Iris pigment epithelial cell (primary cell): Measurements from ENCODE around the gene RNF227.

ENCODE experiments used
- DNase-seq: peaks from one replicate; pipeline ENCODE4 v3.0.0-alpha.2; 2011; ENCODE audit warnings: low read depth

Gene RNF227

DNA sequence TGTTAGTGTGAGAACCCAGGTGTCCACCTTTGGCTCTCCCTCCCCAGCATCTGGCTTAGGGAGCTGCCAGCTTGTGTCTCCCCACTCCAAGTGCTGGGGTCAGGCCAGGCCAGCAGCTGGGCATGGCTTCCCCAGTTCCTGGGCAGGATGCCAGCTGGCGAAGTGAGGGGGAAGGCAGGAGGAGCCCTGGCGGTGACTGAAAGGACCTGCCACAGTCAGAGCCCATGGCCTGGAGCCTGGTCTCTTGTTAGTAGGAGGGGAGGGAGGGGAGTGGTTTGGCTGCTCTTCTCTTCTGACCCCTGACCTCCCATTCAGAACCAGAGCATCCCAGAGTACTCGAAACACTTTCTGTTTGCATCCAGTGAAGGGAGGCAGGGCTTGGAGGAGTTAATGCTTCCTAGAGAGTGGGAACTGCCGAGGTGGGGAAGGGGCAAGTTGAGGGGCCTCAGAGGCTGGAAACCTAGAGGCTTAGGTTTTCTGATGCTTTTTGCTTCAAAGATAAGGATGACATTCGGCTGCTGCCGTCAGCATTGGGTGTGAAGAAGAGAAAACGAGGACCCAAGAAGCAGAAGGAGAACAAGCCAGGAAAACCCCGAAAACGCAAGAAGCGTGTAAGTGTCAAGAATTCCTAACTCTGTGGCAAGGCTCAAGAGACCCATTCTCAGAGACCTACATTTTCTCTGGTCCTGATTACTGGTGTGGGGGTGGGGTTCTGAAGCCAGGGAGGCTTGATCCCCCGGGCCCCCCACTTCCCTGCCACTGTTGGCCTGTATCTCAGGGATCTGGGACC lies 26.7 kb downstream of the RNF227 start:
- peak; percentile 79 for DNase-seq

GRCh38 chr17:7888184-7888920 lies 27.7 kb downstream of the RNF227 start, which contains the start of gene CHD3:
TSS of gene CHD3 (plus strand) at chr17:7888789. CDS start at chr17:7889001, 212 bp downstream.
- DNase-seq = peak; percentile 46

- DNase-seq = peak; percentile 97
These were observed 28.5 kb downstream of the RNF227 start for GRCh38 chr17:7887482-7888183.

DNA sequence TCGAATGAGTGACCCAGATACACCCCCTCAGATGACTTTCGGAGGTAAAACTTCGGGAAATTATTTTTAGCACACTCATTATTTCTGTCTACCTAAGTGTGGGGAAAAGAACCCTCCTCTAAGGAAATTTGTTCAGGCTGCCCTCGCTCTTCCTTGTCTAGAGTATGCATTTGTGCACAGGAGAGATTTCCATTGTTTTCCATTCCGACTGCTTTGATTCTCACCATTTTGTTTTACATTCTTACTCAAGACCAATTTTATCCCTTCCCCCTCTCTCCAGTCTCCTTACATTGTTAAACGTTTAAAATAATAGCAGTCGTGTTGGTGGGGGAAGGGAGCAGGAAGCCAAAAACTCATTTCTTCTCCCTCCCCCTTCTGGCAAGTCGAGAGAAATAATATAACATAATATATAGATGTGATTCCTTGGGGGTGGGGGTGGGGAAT lies 29.0 kb downstream of the RNF227 start:
- no peak for DNase-seq

DNA sequence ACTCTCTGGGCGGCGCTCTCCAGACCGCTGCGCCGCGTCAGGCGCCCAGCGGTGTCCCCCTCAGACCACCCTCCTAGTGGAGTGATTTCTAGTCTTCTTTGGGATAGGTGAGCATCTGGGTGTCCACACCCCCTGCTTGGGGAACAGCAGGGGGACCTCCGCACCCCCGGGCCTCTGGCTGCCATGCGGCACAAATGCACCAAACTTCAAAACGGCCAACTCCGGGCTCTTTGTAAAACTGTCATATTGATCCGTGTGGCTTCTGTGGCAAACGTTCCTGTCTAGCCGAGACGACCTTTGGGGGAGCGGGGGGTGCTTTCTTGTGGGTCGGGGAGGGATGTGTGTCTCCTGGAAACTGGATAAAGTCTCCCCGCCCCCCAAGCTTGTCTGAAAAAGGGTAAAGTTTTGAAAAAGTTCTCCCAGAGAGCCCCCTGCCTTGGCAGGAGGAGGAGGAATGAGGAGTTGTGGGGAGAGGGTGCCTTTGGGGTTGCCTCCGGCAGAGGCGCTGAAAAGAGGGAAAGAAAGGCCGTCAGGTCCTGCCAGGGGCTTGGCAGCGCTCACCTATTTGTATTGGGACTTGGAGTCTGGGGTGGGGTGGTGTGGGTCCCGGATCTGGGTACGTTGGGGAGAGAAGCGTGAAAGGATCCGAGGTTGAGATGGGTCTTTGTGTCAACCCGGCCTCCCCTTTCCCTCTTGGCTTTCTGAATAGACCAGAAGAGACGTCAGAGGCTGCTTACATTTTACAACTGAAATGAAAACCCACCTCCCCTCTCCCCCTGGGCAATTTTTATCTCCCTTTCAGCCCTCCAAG lies 29.7 kb downstream of the RNF227 start:
- no peak for DNase-seq

DNA sequence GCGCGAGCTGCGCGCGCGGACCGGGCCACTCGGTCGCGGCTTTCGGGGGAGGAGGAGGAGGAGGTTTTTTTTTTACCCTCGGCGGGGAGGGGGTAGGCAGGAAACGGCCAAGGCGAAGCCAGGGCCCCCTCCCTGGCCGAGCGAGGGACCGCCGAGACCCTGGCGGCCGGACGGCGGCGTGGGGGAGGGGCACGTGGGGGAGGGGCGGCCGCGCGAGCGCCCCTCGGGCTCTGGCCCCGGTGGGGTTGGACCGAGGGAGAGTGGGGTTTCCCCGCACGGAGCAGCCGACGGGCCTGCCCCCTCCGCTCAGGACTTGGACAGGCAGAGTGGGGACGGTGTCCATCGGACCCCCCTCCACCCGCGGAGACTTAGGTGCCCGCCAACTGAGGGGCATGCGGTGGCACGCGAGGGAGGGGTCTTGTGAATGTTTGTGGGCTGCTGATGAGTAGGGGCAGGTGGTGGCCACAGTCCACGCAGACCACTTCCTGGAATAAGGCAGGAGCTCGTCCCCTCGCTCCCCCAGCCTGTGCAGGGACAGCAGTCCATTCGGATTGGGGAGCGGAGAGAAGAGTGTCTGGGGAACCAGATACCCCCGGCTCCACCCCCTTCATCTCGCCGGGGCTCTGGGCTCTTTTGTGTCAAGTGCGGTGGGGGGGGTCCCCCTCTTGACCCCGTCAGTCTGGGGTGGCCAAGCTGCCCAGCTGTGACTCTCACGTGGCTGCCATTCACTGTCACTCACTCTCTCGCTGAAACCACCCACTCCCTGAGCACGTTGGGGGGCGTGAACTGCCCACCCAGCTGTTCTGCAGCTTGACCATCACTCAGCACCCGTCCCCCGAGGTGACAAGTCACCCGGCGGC lies 30.5 kb downstream of the RNF227 start:
- DNase-seq = no peak

GRCh38 chr17:7884581-7885366 lies 31.3 kb downstream of the RNF227 start:
- no peak for DNase-seq

- peak; percentile 49 for DNase-seq
These were observed 32.2 kb downstream of the RNF227 start for GRCh38 chr17:7883781-7884386.

GRCh38 chr17:7882629-7883028 lies 33.5 kb downstream of the RNF227 start:
- DNase-seq = peak; percentile 31

DNA sequence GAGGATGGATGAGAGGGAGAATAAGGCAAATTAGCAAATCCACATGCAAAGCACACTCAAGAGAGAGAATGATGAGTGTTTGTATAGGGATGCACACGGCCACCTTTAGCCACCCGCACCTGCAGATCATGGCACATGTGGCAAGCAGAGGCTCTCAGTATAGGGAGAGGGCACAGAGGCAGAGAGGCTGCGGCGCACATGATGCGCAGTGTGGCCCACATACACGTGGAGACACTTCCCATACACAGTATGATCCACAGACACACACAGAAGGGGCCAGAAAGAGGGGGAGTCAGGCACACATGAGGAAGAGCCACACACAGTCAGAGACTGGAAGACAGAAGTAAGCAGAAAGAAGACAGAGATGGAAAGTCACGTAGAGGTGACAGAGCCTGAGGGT lies 34.0 kb downstream of the RNF227 start:
- no peak for DNase-seq

DNA sequence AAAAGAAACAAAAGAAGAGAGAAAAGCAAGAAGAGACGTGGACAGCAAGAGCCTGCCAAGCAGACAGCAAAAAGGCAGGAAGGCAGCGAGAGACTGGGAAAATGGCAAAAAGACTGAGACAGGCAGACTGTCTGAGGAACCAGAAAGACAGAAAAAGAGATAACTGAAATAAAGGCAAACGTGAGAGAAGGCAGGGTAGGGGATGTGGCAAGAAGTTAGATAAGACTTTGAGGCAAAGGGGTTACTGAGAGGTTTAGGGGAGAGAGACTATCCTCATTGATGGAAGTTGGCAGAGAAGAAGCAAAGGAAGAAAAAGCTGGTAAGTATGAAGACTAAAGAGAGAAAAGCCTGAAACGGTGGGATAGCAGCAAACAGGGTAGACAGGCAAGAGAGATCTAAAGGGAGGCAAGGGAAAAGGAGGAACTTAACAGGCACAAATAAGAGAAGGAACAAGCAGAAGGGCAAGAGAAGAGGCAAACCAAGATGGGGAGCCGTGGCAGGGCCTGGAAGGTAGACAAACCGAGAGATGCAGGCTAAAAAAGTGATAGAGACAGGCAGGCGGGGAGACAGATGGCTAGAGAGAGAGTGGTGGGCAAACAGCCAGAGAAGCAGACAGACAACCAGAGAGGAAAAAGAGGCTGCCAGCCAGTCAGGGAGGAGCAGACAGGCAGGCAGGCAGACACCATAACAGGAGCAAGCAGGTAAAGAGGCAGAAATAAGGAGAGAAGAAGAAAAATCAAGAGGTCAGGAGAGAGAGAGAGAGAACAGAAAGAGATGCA lies 34.6 kb downstream of the RNF227 start:
- DNase-seq = peak; percentile 34

DNA sequence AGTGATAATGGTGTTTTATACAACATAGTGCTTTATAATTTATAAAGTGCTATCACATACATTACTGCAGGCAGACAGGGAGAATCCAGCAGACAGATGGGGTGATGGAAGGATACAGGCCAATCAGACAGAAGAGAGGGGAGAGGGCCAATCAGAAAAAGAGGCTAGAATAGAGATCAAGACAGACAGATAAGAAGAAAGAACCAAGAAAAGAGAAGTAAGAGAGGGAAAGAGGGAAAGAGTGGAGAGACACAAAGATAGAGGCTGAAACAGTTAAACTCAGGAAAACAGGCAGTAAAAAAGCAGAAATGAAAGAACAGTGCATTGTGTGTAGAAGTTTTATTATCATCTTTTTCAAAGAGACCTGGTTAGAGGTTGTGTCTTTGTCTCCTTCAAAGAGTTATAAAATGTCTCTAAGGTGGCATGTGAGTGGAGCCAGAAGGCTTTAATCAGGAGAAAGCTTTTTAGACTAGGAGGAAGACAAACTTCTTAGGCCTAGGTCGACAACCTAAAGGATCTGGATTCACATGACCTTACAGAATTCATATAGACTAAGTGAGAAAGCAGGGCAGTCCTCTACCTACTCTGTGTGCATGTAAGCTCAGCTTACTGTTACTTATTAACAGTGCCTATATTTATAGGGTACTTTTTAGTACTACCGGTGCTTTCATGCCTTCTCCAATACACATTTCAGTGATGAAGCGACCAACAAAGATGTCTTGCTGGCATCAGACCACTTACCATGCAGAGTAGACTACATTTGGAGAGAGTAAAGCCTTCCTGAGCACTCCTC lies 35.8 kb downstream of the RNF227 start:
- no peak for DNase-seq

GRCh38 chr17:7878234-7878633 lies 37.9 kb downstream of the RNF227 start:
- DNase-seq = no peak

DNA sequence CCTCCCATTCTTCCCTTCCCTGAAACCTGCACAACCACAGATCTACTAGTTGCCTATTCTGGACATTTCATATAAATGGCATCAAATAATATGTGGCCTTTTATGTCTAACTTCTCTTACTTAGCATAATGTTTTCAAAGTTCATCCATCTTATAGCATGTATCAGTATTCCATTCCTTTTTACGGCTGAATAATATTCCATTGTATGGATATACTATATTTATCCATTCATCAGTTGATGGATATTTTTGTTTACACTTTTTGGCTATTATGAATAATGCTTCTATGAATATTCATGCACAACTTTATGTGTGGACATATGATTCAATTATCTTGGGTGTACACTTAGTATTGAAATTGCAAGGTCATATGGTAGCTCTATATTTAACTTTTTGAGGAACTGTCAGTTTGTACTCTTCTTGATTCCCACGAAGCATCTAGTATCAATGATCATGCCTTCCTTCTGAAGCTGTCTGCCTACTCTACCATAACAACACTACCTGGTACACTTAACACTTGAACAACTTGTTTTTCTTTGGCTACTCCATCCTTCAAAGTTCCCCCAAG lies 40.2 kb downstream of the RNF227 start:
- DNase-seq = no peak

GRCh38 chr17:7873051-7873450 lies 43.0 kb downstream of the RNF227 start:
- DNase-seq = no peak

DNA sequence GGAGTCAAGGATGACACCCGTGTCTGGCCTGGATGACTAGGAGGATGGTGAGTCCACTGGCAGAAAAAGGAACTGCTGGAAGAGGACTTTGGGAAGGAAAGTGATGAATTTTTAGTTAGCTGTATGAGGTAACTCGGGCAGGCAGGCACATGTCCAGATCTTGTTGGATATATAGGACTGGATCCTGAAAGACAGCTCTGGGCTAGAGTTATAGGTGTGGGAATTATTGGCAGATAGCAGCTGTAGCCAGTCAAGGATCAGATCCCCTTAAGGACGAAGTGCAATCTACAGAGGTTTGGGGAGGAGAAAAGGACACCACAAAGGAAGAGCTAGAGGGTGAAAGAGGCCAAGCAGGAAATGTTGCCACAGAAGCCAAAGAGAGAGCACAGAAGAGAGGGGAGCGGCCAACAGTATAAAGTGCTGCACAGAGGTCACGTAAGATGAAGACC lies 48.2 kb downstream of the RNF227 start:
- no peak for DNase-seq

DNA sequence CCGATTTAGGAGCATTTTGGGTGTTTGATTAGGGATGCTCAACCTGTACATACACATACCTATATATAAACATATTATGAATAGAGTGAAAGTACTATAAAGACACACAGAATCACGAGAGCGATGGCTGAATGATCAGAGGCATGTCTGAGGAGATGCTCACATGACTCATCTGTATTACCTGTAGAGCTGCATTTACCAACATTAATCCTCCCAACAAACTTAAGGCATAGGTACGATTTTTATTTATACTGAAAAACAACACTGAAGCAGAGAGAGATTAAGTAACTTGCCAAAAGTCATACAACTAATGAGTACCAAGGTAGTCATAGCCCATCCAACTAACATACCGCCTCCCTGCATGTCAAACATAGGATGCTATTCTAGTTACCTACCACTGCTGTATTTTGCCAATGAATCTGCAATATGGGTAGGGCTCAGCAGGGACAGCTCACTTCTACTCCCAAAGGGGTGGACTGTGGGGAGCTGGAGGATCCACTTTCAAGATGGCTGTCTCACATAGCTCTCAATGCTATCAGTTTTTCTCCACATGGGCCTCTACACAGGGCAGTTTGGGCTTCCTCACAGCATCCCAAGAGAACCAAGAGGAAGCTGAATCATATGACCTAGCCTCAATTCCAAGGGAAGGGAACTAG lies 51.0 kb downstream of the RNF227 start:
- no peak for DNase-seq
